ENCODE data around the gene ALKBH3. TPM values are rescaled to one million over a fixed set of nuclear protein-coding genes. Genes with fewer than 3 reads are reported as not detected.

Gene ALKBH3
- total RNA-seq, 1 experiment from 2014 or later, result 13.3 TPM

- POLR2A ChIA-PET, result no interaction called here
Observed at GRCh38 chr11:43917851-43918250, 37.2 kb downstream of the ALKBH3 start.

GRCh38 chr11:43918662-43919061 lies 38.0 kb downstream of the ALKBH3 start:
- no peaks in the 10 kb centered on the region for H3K9me3 Mint-ChIP-seq
- TF ChIP-seq ATF1 (CRISPR knock-in tag; IDR thresholded peaks at IDR 0.05), result no peak
- no peak for TF ChIP-seq FOXK1 (CRISPR knock-in tag; IDR thresholded peaks at IDR 0.05)
- ChIA-PET POLR2A (no interaction called here), CTCF (interaction anchor here (1.2 kb wide), 1 partner anchor 23 kb away, joined by 4 read pairs; the partner anchor contains the start of gene C11orf96)
- ATAC-seq (no peak), DNase-seq (ENCODE audit: low spot score) (no peak)
- peaks cover 15% of the 10 kb centered on the region for H3K4me1 Mint-ChIP-seq
- H3K27me3 Mint-ChIP-seq (ENCODE audit: low read depth), result no peaks in the 10 kb centered on the region
- peaks cover 2% of the 10 kb centered on the region; the same call in 1 of the 2 replicates for H3K36me3 Mint-ChIP-seq
- H3K4me3 Mint-ChIP-seq, result no peak overlapping the region
- H3K27ac Mint-ChIP-seq, result no peak overlapping the region

More at GRCh38 chr11:43917851-43918250, 37.2 kb downstream of the ALKBH3 start:
- H3K4me3 Mint-ChIP-seq, result no peak overlapping the region
- no peaks in the 10 kb centered on the region for H3K27me3 Mint-ChIP-seq (ENCODE audit: low read depth)
- no peak for DNase-seq (ENCODE audit: low spot score)
- H3K9me3 Mint-ChIP-seq, result no peaks in the 10 kb centered on the region
- ATAC-seq, result no peak
- CTCF ChIA-PET, result interaction anchor here (0.6 kb wide), 2 partner anchors 25 to 28 kb away, joined by 3 read pairs; no protein-coding TSS in a partner anchor
- TF ChIP-seq PRRX2 (CRISPR knock-in tag; IDR thresholded peaks at IDR 0.05) (no peak), ZNF512 (CRISPR knock-in tag; IDR thresholded peaks at IDR 0.05; ENCODE audit: borderline replicate concordance) (no peak), ZNF416 (CRISPR knock-in tag; IDR thresholded peaks at IDR 0.05) (no peak), FOXJ3 (CRISPR knock-in tag; IDR thresholded peaks at IDR 0.05; ENCODE audit: borderline replicate concordance) (no peak)
- H3K27ac Mint-ChIP-seq, result no peak overlapping the region
- peaks cover 2% of the 10 kb centered on the region; the same call in 1 of the 2 replicates for H3K36me3 Mint-ChIP-seq
- H3K4me1 Mint-ChIP-seq, result peaks cover 16% of the 10 kb centered on the region

- POLR2A ChIA-PET, result no interaction called here
- no peak for ATAC-seq
- H3K4me3 Mint-ChIP-seq, result no peak overlapping the region
Observed at GRCh38 chr11:43919852-43920597, 39.4 kb downstream of the ALKBH3 start.

More at GRCh38 chr11:43919852-43920597, 39.4 kb downstream of the ALKBH3 start:
- Mint-ChIP-seq H3K27ac (no peak overlapping the region), H3K9me3 (no peaks in the 10 kb centered on the region), H3K36me3 (peaks cover 2% of the 10 kb centered on the region; the same call in 1 of the 2 replicates), H3K4me1 (peaks cover 8% of the 10 kb centered on the region), H3K27me3 (ENCODE audit: low read depth) (no peaks in the 10 kb centered on the region)
- TF ChIP-seq ELF4 (CRISPR knock-in tag; IDR thresholded peaks at IDR 0.05; ENCODE audit: low read depth) (no peak), NR3C1 (CRISPR knock-in tag; conservative IDR thresholded peaks at IDR 0.05; ENCODE audit: low read depth) (no peak), PRDM15 (CRISPR knock-in tag; IDR thresholded peaks at IDR 0.05) (no peak), NR1H2 (CRISPR knock-in tag; IDR thresholded peaks at IDR 0.05) (no peak), MAX (CRISPR knock-in tag; IDR thresholded peaks at IDR 0.05) (no peak), ZBTB21 (CRISPR knock-in tag; IDR thresholded peaks at IDR 0.05; ENCODE audit: borderline replicate concordance) (no peak), ESRRA (CRISPR knock-in tag; IDR thresholded peaks at IDR 0.05; ENCODE audit: borderline replicate concordance) (no peak), TCF7 (CRISPR knock-in tag; IDR thresholded peaks at IDR 0.05; ENCODE audit: low read depth) (no peak), ZNF512 (CRISPR knock-in tag; IDR thresholded peaks at IDR 0.05; ENCODE audit: borderline replicate concordance) (no peak), CBFB (CRISPR knock-in tag; IDR thresholded peaks at IDR 0.05; ENCODE audit: low read depth) (no peak), AFF4 (CRISPR knock-in tag; IDR thresholded peaks at IDR 0.05; ENCODE audit: borderline replicate concordance) (no peak), SP1 (CRISPR knock-in tag; conservative IDR thresholded peaks at IDR 0.05) (no peak)
- DNase-seq (ENCODE audit: low spot score), result no peak
- CTCF ChIA-PET, result interaction anchor here (0.7 to 1.2 kb wide), 2 partner anchors 22 to 27 kb away, joined by 4 to 6 read pairs; partner anchors contain the start of gene C11orf96

All from WTC11 (cell line).